B cell (primary cell): ENCODE results near the gene MYO19. TPM values are rescaled to one million over a fixed set of nuclear protein-coding genes. Genes with fewer than 3 reads are reported as not detected.

ENCODE experiments used
- ATAC-seq: fragments of 200-7000 bp; cut with Tn5 transposase; one replicate; pipeline ENCODE4 v1.10.0; 2021; ENCODE audit warnings: low read depth, mild to moderate bottlenecking, moderate number of reproducible peaks, moderate library complexity
- CTCF ChIA-PET: fragments of 350-600 bp; sonication (Branson Sonifier 250); formaldehyde crosslinking; loops from one replicate; lab custom pipeline; 2021; ENCODE audit warnings: antibody characterized with exemption, inconsistent platforms; lab: Charles Lee
- POLR2A ChIA-PET: fragments of 350-600 bp; sonication (Branson Sonifier 250); formaldehyde crosslinking; loops from one replicate; lab custom pipeline; 2021; ENCODE audit warnings: antibody characterized with exemption; lab: Charles Lee
- DNase-seq: peaks from one replicate; pipeline ENCODE4 v3.0.0; 2013
- H2AFZ ChIP-seq: 2 replicates; pipeline ENCODE4 v1.6.1; 2012; ENCODE audit warnings: mild to moderate bottlenecking, low read depth, low read length; ENCODE audit not compliant: insufficient read depth, poor library complexity, severe bottlenecking
- H3K27ac ChIP-seq, 2 donors: 1 replicate in 1 of 2; 2 replicates in 1 of 2; pipeline ENCODE4 v1.5.1; 2012 to 2013; ENCODE audit warnings: low read length in 2 of 2, mild to moderate bottlenecking in 2 of 2, moderate library complexity in 1 of 2
- H3K27me3 ChIP-seq, 4 experiments: fragments of 200-600 bp in 1 of 4; sonication (generic) in 1 of 4; replicated peaks in 1 of 4; 1 replicate in 2 of 4; 2 replicates in 2 of 4; pipeline versions ENCODE4 v1.6.1 to v1.7.0; 2013 to 2016; ENCODE audit warnings: low read length in 3 of 4, mild to moderate bottlenecking in 2 of 4, mixed read lengths in 1 of 4, moderate library complexity in 1 of 4; ENCODE audit not compliant: insufficient read depth in 4 of 4, control insufficient read depth in 3 of 4; ENCODE audit errors: control extremely low read depth in 1 of 4
- H3K36me3 ChIP-seq, 2 experiments: replicated peaks in 1 of 2; 1 replicate in 1 of 2; 2 replicates in 1 of 2; pipeline versions ENCODE4 v1.6.1 to v1.7.1; 2013; ENCODE audit warnings: low read length in 1 of 2; ENCODE audit not compliant: insufficient read depth in 2 of 2, control insufficient read depth in 1 of 2; ENCODE audit errors: control extremely low read depth in 1 of 2, extremely low read depth in 1 of 2
- H3K4me1 ChIP-seq, 2 donors: fragments of 200-600 bp in 1 of 2; sonication (generic) in 1 of 2; 1 replicate in 1 of 2; 2 replicates in 1 of 2; pipeline versions ENCODE4 v1.5.1 to v1.6.1; 2013 to 2017; ENCODE audit warnings: low read length in 2 of 2; ENCODE audit not compliant: control insufficient read depth in 2 of 2, insufficient read depth in 2 of 2
- H3K4me2 ChIP-seq: replicated peaks from 2 replicates; pipeline ENCODE3; 2012; ENCODE audit warnings: mild to moderate bottlenecking, low read depth, low read length; ENCODE audit not compliant: poor library complexity, severe bottlenecking
- H3K4me3 ChIP-seq, 5 experiments: fragments of 200-600 bp in 1 of 5; sonication (generic) in 1 of 5; 1 replicate in 3 of 5; 2 replicates in 2 of 5; pipeline versions ENCODE4 v1.5.1 to v1.7.0; 2011 to 2016; ENCODE audit warnings: low read length in 4 of 5, mild to moderate bottlenecking in 4 of 5, low read depth in 2 of 5, control low read depth in 1 of 5, moderate library complexity in 1 of 5; ENCODE audit not compliant: insufficient read depth in 1 of 5; ENCODE audit errors: control extremely low read depth in 1 of 5, extremely low read depth in 1 of 5
- H3K79me2 ChIP-seq: fragments of 200-600 bp; sonication (generic); one replicate; pipeline ENCODE4 v1.6.0; 2016; ENCODE audit warnings: low read length; ENCODE audit not compliant: control insufficient read depth, insufficient read depth
- H3K9ac ChIP-seq: fragments of 200-600 bp; sonication (generic); 2 replicates; pipeline ENCODE4 v1.6.1; 2017; ENCODE audit warnings: mild to moderate bottlenecking, low read length, moderate library complexity
- H3K9me3 ChIP-seq, 3 donors: one replicate each; pipeline versions ENCODE4 v1.6.1 to v1.7.1; 2013; ENCODE audit warnings: low read length in 2 of 3; ENCODE audit not compliant: control insufficient read depth in 2 of 3, insufficient read depth in 1 of 3; ENCODE audit errors: control extremely low read depth in 1 of 3
- H4K20me1 ChIP-seq: 2 replicates; pipeline ENCODE4 v1.6.0; 2012; ENCODE audit warnings: mild to moderate bottlenecking, low read length; ENCODE audit not compliant: insufficient read depth, control insufficient read depth, poor library complexity, severe bottlenecking
- H3K27ac Mint-ChIP-seq: one replicate; pipeline ENCODE4 v1.8.0; 2021; ENCODE audit warnings: mixed read lengths
- H3K27me3 Mint-ChIP-seq: one replicate; pipeline ENCODE4 v1.8.0; 2021; ENCODE audit warnings: mixed read lengths
- H3K4me1 Mint-ChIP-seq: one replicate; pipeline ENCODE4 v1.8.0; 2021; ENCODE audit warnings: mixed read lengths
- H3K4me3 Mint-ChIP-seq: one replicate; pipeline ENCODE4 v1.8.0; 2021; ENCODE audit warnings: mixed read lengths
- H3K9me3 Mint-ChIP-seq: one replicate; pipeline ENCODE4 v1.8.0; 2022; ENCODE audit warnings: mixed read lengths; ENCODE audit not compliant: insufficient read depth
- CTCF ChIP-seq: fragments of 200-600 bp; IDR thresholded peaks from one replicate; pipeline ENCODE4 v1.8.0; 2022; ENCODE audit warnings: antibody characterized with exemption, mild to moderate bottlenecking
- EZH2 ChIP-seq: IDR thresholded peaks from 2 replicates; pipeline ENCODE4 v1.6.1; 2012; ENCODE audit warnings: borderline replicate concordance, low read depth, mild to moderate bottlenecking, moderate library complexity, low read length; ENCODE audit not compliant: insufficient read depth, poor library complexity, severe bottlenecking
- WGBS: methylation state at CpG from one replicate; pipeline ENCODE4 v1.1.5; 2013; ENCODE audit warnings: missing lambda C conversion rate; ENCODE audit not compliant: insufficient coverage; 5-methylcytosine and 5-hydroxymethylcytosine counted together
- intact Hi-C: fragments of 100-400 bp; cut with micrococcal nuclease; formaldehyde crosslinking; loops from one replicate; pipeline ENCODE4 v1.10.0; 2022
- polyA plus RNA-seq: library from polyadenylated mRNA; depleted of rRNA; stranded (reverse); fragments of >200 nt; gene quantifications from 2 replicates; pipeline ENCODE4 v1.2.3, GENCODE V29; 2012
- total RNA-seq, 2 donors: library from RNA; stranded (reverse); fragments of 120-200 nt in 1 of 2; gene quantifications; 1 replicate in 1 of 2; 2 replicates in 1 of 2; pipeline versions ENCODE4 v1.2.3 to v1.2.4, GENCODE V29; 2013 to 2022

MYO19 gene
- total and polyA plus RNA-seq, 2 donors (not counting 1 experiment from before 2014, with no cell fraction given), result 65.7 to 88.7 TPM

- Histone ChIP-seq H2AFZ (no peak overlapping the region), H3K4me1 (no peaks in the 10 kb centered on the region), H3K4me3 (no peak overlapping the region), H3K79me2 (peaks cover 19% of the 10 kb centered on the region), H4K20me1 (peaks cover 28% of the 10 kb centered on the region), H3K36me3 (peaks cover 19 to 64% of the 10 kb centered on the region in 2 experiments), H3K27me3 (no peaks in the 10 kb centered on the region), H3K4me2 (no peak overlapping the region), H3K27ac (no peak overlapping the region), H3K9me3 (no peaks in the 10 kb centered on the region), H3K9ac (no peak overlapping the region)
- POLR2A ChIA-PET, result no interaction called here
- DNase-seq, result no peak
- ATAC-seq, result no peak
- CTCF ChIA-PET, result interaction anchor here (2.3 kb wide), 1 partner anchor 12 kb away, joined by 14 read pairs; no protein-coding TSS in a partner anchor
- H3K27ac Mint-ChIP-seq, result no peak overlapping the region
- WGBS, result 100% methylated on average over 3 of the region's 3 CpGs
- H3K4me3 Mint-ChIP-seq, result no peak overlapping the region
- intact Hi-C loops, result no loop called here
- no peaks in the 10 kb centered on the region for H3K9me3 Mint-ChIP-seq
- peaks cover 6% of the 10 kb centered on the region for H3K4me1 Mint-ChIP-seq
- no peak for TF ChIP-seq CTCF
- no peak for TF ChIP-seq EZH2
- H3K27me3 Mint-ChIP-seq, result no peaks in the 10 kb centered on the region
These were observed 39.5 kb downstream of the MYO19 start for GRCh38 chr17:36495076-36495578.

- CTCF ChIA-PET, result interaction anchor here (2.3 kb wide), 1 partner anchor 12 kb away, joined by 14 read pairs; no protein-coding TSS in a partner anchor
- Mint-ChIP-seq H3K9me3 (no peaks in the 10 kb centered on the region), H3K27ac (no peak overlapping the region), H3K4me1 (peaks cover 10% of the 10 kb centered on the region), H3K27me3 (no peaks in the 10 kb centered on the region), H3K4me3 (no peak overlapping the region)
- H3K9me3 ChIP-seq, result no peaks in the 10 kb centered on the region
- no peaks in the 10 kb centered on the region for H3K4me1 ChIP-seq
- no peak overlapping the region for H3K4me2 ChIP-seq
- H4K20me1 ChIP-seq, result peaks cover 28% of the 10 kb centered on the region
- WGBS, result 95% methylated on average over 2 of the region's 5 CpGs
- H3K36me3 ChIP-seq, result peaks cover 19 to 64% of the 10 kb centered on the region in 2 experiments
- no peak for TF ChIP-seq EZH2
- TF ChIP-seq CTCF, result no peak
- DNase-seq (no peak), ATAC-seq (no peak)
- no peak overlapping the region for H3K9ac ChIP-seq
- no peak overlapping the region for H3K27ac ChIP-seq
- H3K27me3 ChIP-seq, result no peaks in the 10 kb centered on the region
- POLR2A ChIA-PET, result no interaction called here
- no peak overlapping the region for H3K4me3 ChIP-seq
- no peak overlapping the region for H2AFZ ChIP-seq
- peaks cover 24% of the 10 kb centered on the region for H3K79me2 ChIP-seq
- intact Hi-C loops, result no loop called here
These were observed 40.0 kb downstream of the MYO19 start for GRCh38 chr17:36494674-36495073.
